H9 (cell line): ENCODE data around the gene SLC26A9. TPM values are rescaled to one million over a fixed set of nuclear protein-coding genes. Genes with fewer than 3 reads are reported as not detected.

Experiments used
- DNase-seq: peaks from one replicate; pipeline ENCODE4 v3.0.0-alpha.2; 2017
- H2AFZ ChIP-seq: one replicate; pipeline ENCODE4 v1.6.1; 2013; ENCODE audit warnings: mild to moderate bottlenecking, low read length, control low read depth, moderate library complexity
- H2AK5ac ChIP-seq: 2 replicates; pipeline ENCODE4 v1.6.1; 2013; ENCODE audit warnings: low read length, control low read depth, mixed read lengths; ENCODE audit not compliant: insufficient read length
- H2BK120ac ChIP-seq: one replicate; pipeline ENCODE4 v1.6.1; 2013; ENCODE audit warnings: low read depth, mild to moderate bottlenecking, low read length, control low read depth, inconsistent platforms; ENCODE audit not compliant: poor library complexity, severe bottlenecking
- H2BK12ac ChIP-seq: 2 replicates; pipeline ENCODE4 v1.6.1; 2013; ENCODE audit warnings: low read length, control low read depth, mixed read lengths, low read depth; ENCODE audit not compliant: insufficient read length
- H2BK15ac ChIP-seq: 2 replicates; pipeline ENCODE4 v1.6.1; 2013; ENCODE audit warnings: low read depth, low read length, control low read depth
- H2BK20ac ChIP-seq: one replicate; pipeline ENCODE4 v1.6.1; 2013; ENCODE audit warnings: low read depth, mild to moderate bottlenecking, low read length, control low read depth, inconsistent platforms; ENCODE audit not compliant: poor library complexity, severe bottlenecking
- H2BK5ac ChIP-seq: 2 replicates; pipeline ENCODE4 v1.6.1; 2013; ENCODE audit warnings: low read length, control low read depth, mixed read lengths; ENCODE audit not compliant: insufficient read length
- H3K14ac ChIP-seq: 2 replicates; pipeline ENCODE4 v1.6.1; 2013; ENCODE audit warnings: low read length, control low read depth; ENCODE audit not compliant: insufficient read depth
- H3K18ac ChIP-seq: 2 replicates; pipeline ENCODE4 v1.6.1; 2013; ENCODE audit warnings: low read depth, mild to moderate bottlenecking, mixed read lengths, low read length, control low read depth; ENCODE audit not compliant: insufficient read length
- H3K23ac ChIP-seq: 2 replicates; pipeline ENCODE4 v1.6.1; 2013; ENCODE audit warnings: low read length, control low read depth, mixed read lengths, low read depth; ENCODE audit not compliant: insufficient read length
- H3K23me2 ChIP-seq: 2 replicates; pipeline ENCODE4 v1.6.1; 2013; ENCODE audit warnings: low read depth, mild to moderate bottlenecking, mixed read lengths, low read length, control low read depth; ENCODE audit not compliant: insufficient read length, poor library complexity, severe bottlenecking
- H3K27ac ChIP-seq: 2 replicates; pipeline ENCODE4 v1.5.1; 2013; ENCODE audit warnings: low read length, control low read depth, mixed read lengths, low read depth; ENCODE audit not compliant: insufficient read length
- H3K27me3 ChIP-seq: 2 replicates; pipeline ENCODE4 v1.6.1; 2013; ENCODE audit warnings: low read length, control low read depth, inconsistent platforms; ENCODE audit not compliant: insufficient read depth
- H3K4ac ChIP-seq: 2 replicates; pipeline ENCODE4 v1.6.1; 2013; ENCODE audit warnings: low read depth, mild to moderate bottlenecking, control low read depth, inconsistent platforms, low read length, moderate library complexity
- H3K4me1 ChIP-seq: 2 replicates; pipeline ENCODE4 v1.6.1; 2013; ENCODE audit warnings: low read length, control low read depth, inconsistent platforms; ENCODE audit not compliant: insufficient read depth
- H3K4me2 ChIP-seq: 2 replicates; pipeline ENCODE4 v1.6.1; 2013; ENCODE audit warnings: low read length, control low read depth, mixed read lengths; ENCODE audit not compliant: insufficient read length, insufficient read depth
- H3K56ac ChIP-seq: 2 replicates; pipeline ENCODE4 v1.6.1; 2013; ENCODE audit warnings: low read depth, mild to moderate bottlenecking, mixed read lengths, low read length, control low read depth; ENCODE audit not compliant: insufficient read length
- H3K79me1 ChIP-seq: 2 replicates; pipeline ENCODE4 v1.6.1; 2013; ENCODE audit warnings: low read depth, mild to moderate bottlenecking, moderate library complexity, low read length, control low read depth, inconsistent platforms; ENCODE audit not compliant: insufficient read depth, poor library complexity, severe bottlenecking
- H3K79me2 ChIP-seq: 2 replicates; pipeline ENCODE4 v1.6.1; 2013; ENCODE audit warnings: low read length, control low read depth, inconsistent platforms; ENCODE audit not compliant: insufficient read depth
- H3K9ac ChIP-seq: 2 replicates; pipeline ENCODE4 v1.6.1; 2013; ENCODE audit warnings: low read length, control low read depth, mixed read lengths; ENCODE audit not compliant: insufficient read length; ENCODE audit errors: extremely low read depth
- H3K9me3 ChIP-seq: one replicate; pipeline ENCODE4 v1.6.1; 2013; ENCODE audit warnings: low read depth, low read length, inconsistent platforms; ENCODE audit not compliant: control insufficient read depth
- H3T11ph ChIP-seq: one replicate; pipeline ENCODE4 v1.6.1; 2013; ENCODE audit warnings: mild to moderate bottlenecking, low read length, control low read depth, inconsistent platforms
- H4K20me1 ChIP-seq: one replicate; pipeline ENCODE4 v1.6.1; 2013; ENCODE audit not compliant: control insufficient read depth, insufficient read length, insufficient read depth
- H4K5ac ChIP-seq: 2 replicates; pipeline ENCODE4 v1.6.1; 2013; ENCODE audit warnings: low read depth, mild to moderate bottlenecking, mixed read lengths, low read length, control low read depth; ENCODE audit not compliant: insufficient read length
- H4K8ac ChIP-seq: replicated peaks from 2 replicates; pipeline ENCODE4 v1.6.1; 2013; ENCODE audit warnings: low read length, control low read depth, mixed read lengths, low read depth; ENCODE audit not compliant: insufficient read length
- H4K91ac ChIP-seq: 2 replicates; pipeline ENCODE4 v1.6.1; 2013; ENCODE audit warnings: low read depth, mild to moderate bottlenecking, moderate library complexity, mixed read lengths, low read length, control low read depth; ENCODE audit not compliant: insufficient read length
- H3K27ac Mint-ChIP-seq, 3 experiments: 2 replicates in 2 of 3; 3 replicates in 1 of 3; pipeline ENCODE4 v1.8.0; 2020 to 2021; ENCODE audit warnings: mixed read lengths in 3 of 3, mild to moderate bottlenecking in 1 of 3, moderate library complexity in 1 of 3
- H3K27me3 Mint-ChIP-seq: 2 replicates; pipeline ENCODE4 v1.8.0; 2021; ENCODE audit warnings: low read depth, mild to moderate bottlenecking, moderate library complexity, mixed read lengths
- H3K36me3 Mint-ChIP-seq, 3 experiments: 2 replicates in 2 of 3; 3 replicates in 1 of 3; pipeline ENCODE4 v1.8.0; 2020 to 2021; ENCODE audit warnings: low read depth in 3 of 3, mixed read lengths in 3 of 3; ENCODE audit not compliant: insufficient read depth in 1 of 3
- H3K4me1 Mint-ChIP-seq, 2 experiments: 2 replicates each; pipeline ENCODE4 v1.8.0; 2020; ENCODE audit warnings: mixed read lengths in 2 of 2
- H3K4me3 Mint-ChIP-seq, 2 experiments: 2 replicates in 1 of 2; 3 replicates in 1 of 2; pipeline ENCODE4 v1.8.0; 2020 to 2021; ENCODE audit warnings: mild to moderate bottlenecking in 2 of 2, mixed read lengths in 2 of 2, moderate library complexity in 1 of 2
- H3K9me3 Mint-ChIP-seq, 2 experiments: 2 replicates in 1 of 2; 3 replicates in 1 of 2; pipeline ENCODE4 v1.8.0; 2020; ENCODE audit warnings: mild to moderate bottlenecking in 2 of 2, mixed read lengths in 2 of 2, moderate library complexity in 1 of 2
- WGBS: extraction: QIAGEN DNeasy Blood & Tissue Kit; methylation state at CpG from one replicate; pipeline ENCODE4 v1.1.7; 2013; ENCODE audit warnings: missing lambda C conversion rate, low lambda C conversion rate, mixed read lengths; ENCODE audit not compliant: insufficient read length; ENCODE audit errors: extremely low coverage; 5-methylcytosine and 5-hydroxymethylcytosine counted together
- total RNA-seq: library from RNA; stranded (reverse); gene quantifications from 2 replicates; pipeline ENCODE4 v1.2.1, GENCODE V29; 2021
- TF ChIP-seq, protein P1 (sequence below): fragments of 200-600 bp; sonication (generic); conservative IDR thresholded peaks from 3 replicates; pipeline ENCODE4 v1.8.0; 2021; ENCODE audit warnings: antibody characterized with exemption, mild to moderate bottlenecking

SLC26A9 gene
- total RNA-seq, 1 experiment from 2014 or later = not detected

GRCh38 chr1:205991237-205991636 is 48.0 kb upstream of the SLC26A9 start:
- Histone ChIP-seq H3K23me2 (no peaks in the 10 kb centered on the region), H2AK5ac (no peak overlapping the region), H2BK5ac (no peak overlapping the region), H2BK20ac (no peak overlapping the region), H3K56ac (no peak overlapping the region), H2BK12ac (no peak overlapping the region), H3K9me3 (no peaks in the 10 kb centered on the region), H4K8ac (no peak overlapping the region), H3K79me2 (no peaks in the 10 kb centered on the region), H4K91ac (no peak overlapping the region), H3K4me2 (no peak overlapping the region), H3T11ph (no peak overlapping the region), H3K4me1 (no peaks in the 10 kb centered on the region), H3K23ac (no peak overlapping the region), H4K5ac (no peak overlapping the region), H3K27ac (no peak overlapping the region), H2BK120ac (no peak overlapping the region), H4K20me1 (no peaks in the 10 kb centered on the region), H2AFZ (no peak overlapping the region), H3K18ac (no peak overlapping the region), H3K4ac (no peak overlapping the region), H3K27me3 (no peaks in the 10 kb centered on the region), H3K79me1 (no peaks in the 10 kb centered on the region), H3K14ac (no peak overlapping the region), H2BK15ac (no peak overlapping the region), H3K9ac (no peak overlapping the region)
- Mint-ChIP-seq H3K27ac (no peak overlapping the region), H3K4me1 (peaks cover 11 to 25% of the 10 kb centered on the region in 2 experiments), H3K4me3 (no peak overlapping the region), H3K36me3 (no peaks in the 10 kb centered on the region; a peak in 1 of 7 replicates), H3K27me3 (peaks cover 18% of the 10 kb centered on the region), H3K9me3 (no peaks in the 10 kb centered on the region)
- TF ChIP-seq, protein P1, sequence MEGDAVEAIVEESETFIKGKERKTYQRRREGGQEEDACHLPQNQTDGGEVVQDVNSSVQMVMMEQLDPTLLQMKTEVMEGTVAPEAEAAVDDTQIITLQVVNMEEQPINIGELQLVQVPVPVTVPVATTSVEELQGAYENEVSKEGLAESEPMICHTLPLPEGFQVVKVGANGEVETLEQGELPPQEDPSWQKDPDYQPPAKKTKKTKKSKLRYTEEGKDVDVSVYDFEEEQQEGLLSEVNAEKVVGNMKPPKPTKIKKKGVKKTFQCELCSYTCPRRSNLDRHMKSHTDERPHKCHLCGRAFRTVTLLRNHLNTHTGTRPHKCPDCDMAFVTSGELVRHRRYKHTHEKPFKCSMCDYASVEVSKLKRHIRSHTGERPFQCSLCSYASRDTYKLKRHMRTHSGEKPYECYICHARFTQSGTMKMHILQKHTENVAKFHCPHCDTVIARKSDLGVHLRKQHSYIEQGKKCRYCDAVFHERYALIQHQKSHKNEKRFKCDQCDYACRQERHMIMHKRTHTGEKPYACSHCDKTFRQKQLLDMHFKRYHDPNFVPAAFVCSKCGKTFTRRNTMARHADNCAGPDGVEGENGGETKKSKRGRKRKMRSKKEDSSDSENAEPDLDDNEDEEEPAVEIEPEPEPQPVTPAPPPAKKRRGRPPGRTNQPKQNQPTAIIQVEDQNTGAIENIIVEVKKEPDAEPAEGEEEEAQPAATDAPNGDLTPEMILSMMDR = no peak
- WGBS = no CpG with 5 or more reads among the region's 4 CpGs
- no peak for DNase-seq
